ENCODE data around the gene NUP85.

NUP85 gene

DNA sequence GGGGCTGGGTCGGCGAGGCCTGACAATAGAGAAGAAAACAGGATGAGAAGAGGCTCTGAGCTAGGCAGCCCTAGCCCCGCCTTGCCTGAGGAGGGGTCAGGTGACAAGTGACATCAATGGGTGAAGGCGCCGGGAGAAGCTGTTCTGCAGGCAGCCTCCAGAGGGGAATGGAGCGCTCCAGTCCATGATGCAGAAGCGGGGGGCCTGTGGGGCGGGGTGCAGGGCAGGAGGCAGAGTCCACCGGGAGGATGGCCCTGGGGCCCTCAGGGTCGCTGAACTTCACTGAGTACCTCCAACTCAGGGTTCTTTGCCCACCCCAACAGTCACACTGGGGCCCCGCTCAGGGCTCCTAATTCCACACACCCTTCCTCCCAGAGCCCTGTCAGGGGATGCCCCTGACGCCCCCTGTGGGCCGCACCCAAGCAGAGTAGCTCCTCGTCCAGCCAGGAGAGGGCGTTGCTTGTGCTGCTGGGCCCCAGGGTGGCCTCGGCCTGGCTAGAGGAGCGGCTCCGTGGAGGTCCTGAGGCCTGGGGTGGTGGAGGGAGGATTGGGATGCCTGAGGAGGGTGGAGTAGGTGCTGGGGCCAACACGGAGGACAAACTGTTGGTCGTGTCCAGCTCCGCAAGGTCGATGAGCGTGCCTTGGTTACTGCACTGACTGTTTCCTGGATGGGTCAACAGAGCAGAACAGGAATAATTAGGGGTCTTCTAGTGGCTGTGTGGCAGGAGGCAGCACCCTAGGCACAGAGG, 35.1 kb downstream of the NUP85 start:
- H3K9ac ChIP-seq (ENCODE audit: insufficient read length) = no peak overlapping the region
- TF ChIP-seq EZH2 (IDR thresholded peaks at IDR 0.05) (no peak), POLR2AphosphoS5 (IDR thresholded peaks at IDR 0.05; ENCODE audit: borderline replicate concordance, low read depth, low read length) (peak; percentile 36; the same call in 1 of the 2 replicates)
- H3K4me3 ChIP-seq = no peak overlapping the region
- H3K27ac ChIP-seq = no peak overlapping the region
- H3K9me3 ChIP-seq (ENCODE audit: low read depth, low read length) = no peaks in the 10 kb centered on the region
- DNase-seq (ENCODE audit: low read depth, low spot score) = no peak
- H3K36me3 ChIP-seq (ENCODE audit: insufficient read depth, low read length) = peaks cover 81% of the 10 kb centered on the region

DNA sequence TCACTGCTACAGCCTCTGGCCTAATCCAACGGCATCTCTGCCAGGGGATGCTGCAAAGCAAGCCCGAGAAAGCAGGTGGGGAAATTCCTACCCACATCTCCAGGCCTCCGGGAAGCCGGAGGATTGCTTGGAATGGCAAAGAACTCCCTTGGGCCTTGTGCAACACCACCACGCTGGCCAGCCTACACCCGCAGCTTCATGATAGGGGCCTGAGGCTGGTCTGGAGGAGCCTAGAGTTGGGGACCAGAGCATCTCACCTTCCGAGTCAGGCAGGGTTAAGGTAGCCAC, 35.6 kb downstream of the NUP85 start:
- Histone ChIP-seq H3K4me3 (no peak overlapping the region), H3K27ac (no peak overlapping the region), H3K9me3 (ENCODE audit: low read depth, low read length) (no peaks in the 10 kb centered on the region), H3K9ac (ENCODE audit: insufficient read length) (no peak overlapping the region), H3K36me3 (ENCODE audit: insufficient read depth, low read length) (peaks cover 84% of the 10 kb centered on the region)
- no peak for TF ChIP-seq EZH2 (IDR thresholded peaks at IDR 0.05)
- no peak for TF ChIP-seq FOXP2 (optimal IDR thresholded peaks at IDR 0.05; ENCODE audit: control extremely low read depth, extremely low read length, insufficient read depth)
- TF ChIP-seq POLR2AphosphoS5 (IDR thresholded peaks at IDR 0.05; ENCODE audit: borderline replicate concordance, low read depth, low read length) = no peak
- no peak for DNase-seq (ENCODE audit: low read depth, low spot score)

DNA sequence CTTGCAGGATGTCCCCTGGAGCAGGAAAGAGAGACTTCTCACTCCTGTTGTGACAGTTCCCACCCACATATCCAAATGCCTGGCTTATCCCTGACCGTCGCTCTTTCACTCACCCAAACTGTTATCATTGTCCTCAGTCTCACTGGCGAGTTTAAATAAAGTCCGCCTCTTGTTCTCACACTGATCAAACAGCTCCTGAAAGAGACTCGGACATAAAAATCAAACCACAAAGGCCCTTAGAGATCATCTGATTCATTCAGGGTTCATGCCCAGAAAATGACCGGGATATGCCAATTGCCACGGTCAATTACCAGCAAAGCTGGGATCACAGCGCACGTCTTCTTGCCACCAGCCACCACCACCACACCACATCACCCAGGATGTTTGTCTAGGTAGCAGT, 36.0 kb downstream of the NUP85 start:
- H3K4me3 ChIP-seq = no peak overlapping the region
- DNase-seq (ENCODE audit: low read depth, low spot score) = no peak
- TF ChIP-seq FOXP2 (optimal IDR thresholded peaks at IDR 0.05; ENCODE audit: control extremely low read depth, extremely low read length, insufficient read depth) (no peak), EZH2 (IDR thresholded peaks at IDR 0.05) (no peak), POLR2AphosphoS5 (IDR thresholded peaks at IDR 0.05; ENCODE audit: borderline replicate concordance, low read depth, low read length) (no peak)
- peaks cover 84% of the 10 kb centered on the region for H3K36me3 ChIP-seq (ENCODE audit: insufficient read depth, low read length)
- H3K9ac ChIP-seq (ENCODE audit: insufficient read length) = no peak overlapping the region
- no peak overlapping the region for H3K27ac ChIP-seq
- H3K9me3 ChIP-seq (ENCODE audit: low read depth, low read length) = no peaks in the 10 kb centered on the region

DNA sequence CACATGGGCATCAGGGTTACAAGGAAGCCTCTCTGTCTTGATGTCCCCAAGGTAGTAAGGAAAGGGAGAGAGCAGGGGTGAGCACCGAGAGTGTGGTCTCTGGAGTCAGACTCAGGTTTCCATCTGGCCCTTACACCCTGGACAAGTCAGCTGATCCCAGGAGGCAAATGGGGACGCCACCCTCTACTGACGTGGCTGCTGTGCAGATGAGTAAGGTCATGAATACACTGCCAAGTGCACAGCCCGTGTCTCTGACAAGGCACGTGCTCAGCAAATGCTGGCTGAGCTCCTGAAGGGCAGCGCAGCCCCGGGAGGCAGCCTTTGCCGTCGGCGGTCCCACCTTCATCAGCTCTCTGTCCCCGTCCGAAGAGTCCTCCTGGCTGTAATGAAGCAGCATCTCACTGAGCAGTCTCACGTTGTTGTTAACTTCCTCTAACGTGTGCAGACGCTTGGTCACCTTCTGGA, 36.5 kb downstream of the NUP85 start:
- Histone ChIP-seq H3K4me3 (no peak overlapping the region), H3K9ac (ENCODE audit: insufficient read length) (no peak overlapping the region), H3K9me3 (ENCODE audit: low read depth, low read length) (no peaks in the 10 kb centered on the region), H3K36me3 (ENCODE audit: insufficient read depth, low read length) (peaks cover 79% of the 10 kb centered on the region), H3K27ac (no peak overlapping the region)
- no peak for DNase-seq (ENCODE audit: low read depth, low spot score)
- TF ChIP-seq POLR2AphosphoS5 (IDR thresholded peaks at IDR 0.05; ENCODE audit: borderline replicate concordance, low read depth, low read length) (no peak), FOXP2 (optimal IDR thresholded peaks at IDR 0.05; ENCODE audit: control extremely low read depth, extremely low read length, insufficient read depth) (no peak), EZH2 (IDR thresholded peaks at IDR 0.05) (no peak)

DNA sequence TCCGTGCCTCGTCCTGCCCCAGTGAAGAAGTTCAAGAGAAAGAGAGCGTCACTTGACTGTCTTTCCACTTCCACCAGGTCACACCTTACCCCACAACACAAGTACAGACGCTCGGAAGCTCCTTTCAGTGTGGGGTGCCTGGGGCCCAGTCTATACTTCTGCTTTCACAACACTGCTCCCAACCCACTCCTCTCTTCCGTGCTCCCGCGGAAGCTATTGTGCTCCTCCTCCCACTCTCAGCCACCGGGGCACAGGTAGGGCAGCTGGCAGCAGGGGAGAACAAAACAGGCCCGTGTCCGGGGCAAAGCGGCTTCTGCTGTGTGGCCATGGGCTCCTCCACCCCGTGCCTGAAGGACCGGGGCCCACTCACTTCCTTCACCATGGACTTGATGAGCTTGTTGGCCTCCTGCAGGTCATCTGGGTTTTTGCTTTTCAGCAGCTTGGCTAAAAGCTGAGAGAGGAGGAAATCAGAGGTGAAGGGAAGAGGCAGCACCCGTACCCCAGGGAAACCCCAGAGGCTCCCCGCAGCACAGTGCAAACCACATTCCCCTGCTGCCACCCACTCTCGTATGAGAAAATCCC, 37.1 kb downstream of the NUP85 start:
- no peak for DNase-seq (ENCODE audit: low read depth, low spot score)
- no peaks in the 10 kb centered on the region for H3K9me3 ChIP-seq (ENCODE audit: low read depth, low read length)
- H3K4me3 ChIP-seq = no peak overlapping the region
- peaks cover 74% of the 10 kb centered on the region for H3K36me3 ChIP-seq (ENCODE audit: insufficient read depth, low read length)
- H3K9ac ChIP-seq (ENCODE audit: insufficient read length) = no peak overlapping the region
- TF ChIP-seq EZH2 (IDR thresholded peaks at IDR 0.05) (no peak), POLR2AphosphoS5 (IDR thresholded peaks at IDR 0.05; ENCODE audit: borderline replicate concordance, low read depth, low read length) (no peak), FOXP2 (optimal IDR thresholded peaks at IDR 0.05; ENCODE audit: control extremely low read depth, extremely low read length, insufficient read depth) (no peak)
- H3K27ac ChIP-seq = no peak overlapping the region

DNA sequence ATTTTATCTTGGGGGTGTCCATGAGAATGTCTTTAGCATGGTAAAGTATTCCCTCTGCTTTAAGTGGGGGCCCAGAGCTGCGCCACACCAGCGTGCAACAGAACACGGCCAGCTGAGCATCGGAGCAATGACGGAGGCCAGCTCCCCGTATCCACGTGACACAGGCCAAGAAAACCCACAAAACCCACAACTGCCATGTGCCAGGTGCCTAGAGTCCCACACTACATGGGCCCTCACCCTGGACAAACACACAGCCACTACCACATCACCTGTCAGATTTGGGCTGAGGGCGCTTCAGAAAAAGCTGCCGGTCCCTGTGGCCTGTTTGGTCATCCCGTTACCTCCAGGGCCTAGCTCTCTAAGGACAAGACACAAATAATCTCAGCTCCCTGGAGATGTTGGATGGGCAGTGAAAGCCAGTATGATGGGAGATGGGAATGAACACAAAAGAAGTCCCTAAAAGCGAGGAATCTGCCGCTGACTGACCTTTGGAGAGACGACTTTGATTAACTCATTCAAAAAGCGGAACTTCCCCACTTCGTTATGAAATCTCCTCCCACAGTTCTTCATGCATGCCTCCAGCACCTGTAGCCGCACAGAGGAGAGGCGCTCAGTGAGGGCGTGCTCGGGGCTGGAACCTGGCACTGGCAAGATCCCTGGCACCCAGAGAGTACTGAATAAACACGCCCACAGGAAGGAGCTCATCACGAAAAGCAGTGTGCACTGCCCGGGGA, 38.8 kb downstream of the NUP85 start:
- H3K9me3 ChIP-seq (ENCODE audit: low read depth, low read length) = no peaks in the 10 kb centered on the region
- no peak overlapping the region for H3K27ac ChIP-seq
- TF ChIP-seq POLR2AphosphoS5 (IDR thresholded peaks at IDR 0.05; ENCODE audit: borderline replicate concordance, low read depth, low read length) (no peak), FOXP2 (optimal IDR thresholded peaks at IDR 0.05; ENCODE audit: control extremely low read depth, extremely low read length, insufficient read depth) (no peak), EZH2 (IDR thresholded peaks at IDR 0.05) (no peak)
- H3K9ac ChIP-seq (ENCODE audit: insufficient read length) = no peak overlapping the region
- H3K36me3 ChIP-seq (ENCODE audit: insufficient read depth, low read length) = peaks cover 57% of the 10 kb centered on the region; the same call in 1 of the 2 replicates
- DNase-seq (ENCODE audit: low read depth, low spot score) = no peak
- no peak overlapping the region for H3K4me3 ChIP-seq

DNA sequence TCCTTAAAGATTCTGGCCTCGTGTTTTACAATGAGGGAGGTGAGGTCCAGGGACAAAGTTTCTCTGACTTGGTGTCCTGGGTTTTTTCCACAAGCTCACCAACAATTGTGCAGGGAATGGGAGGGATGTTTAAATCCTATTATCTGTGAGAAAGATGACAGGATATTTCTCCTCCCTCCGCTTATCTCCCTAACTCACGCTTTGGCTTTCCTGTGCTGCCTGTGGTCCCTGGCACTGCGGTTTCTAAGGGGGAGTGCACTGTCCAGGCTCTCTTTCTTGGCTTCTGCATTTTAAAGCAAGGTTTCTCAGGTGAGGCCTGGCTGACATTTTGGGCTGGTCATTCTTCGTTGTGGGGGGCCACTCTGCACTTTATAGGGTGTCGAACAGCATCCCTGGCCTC, 39.5 kb downstream of the NUP85 start:
- no peak for TF ChIP-seq FOXP2 (optimal IDR thresholded peaks at IDR 0.05; ENCODE audit: control extremely low read depth, extremely low read length, insufficient read depth)
- no peak for TF ChIP-seq EZH2 (IDR thresholded peaks at IDR 0.05)
- TF ChIP-seq POLR2AphosphoS5 (IDR thresholded peaks at IDR 0.05; ENCODE audit: borderline replicate concordance, low read depth, low read length) = no peak
- no peaks in the 10 kb centered on the region for H3K9me3 ChIP-seq (ENCODE audit: low read depth, low read length)
- no peak overlapping the region for H3K27ac ChIP-seq
- H3K36me3 ChIP-seq (ENCODE audit: insufficient read depth, low read length) = peaks cover 57% of the 10 kb centered on the region; the same call in 1 of the 2 replicates
- DNase-seq (ENCODE audit: low read depth, low spot score) = no peak
- no peak overlapping the region for H3K9ac ChIP-seq (ENCODE audit: insufficient read length)
- no peak overlapping the region for H3K4me3 ChIP-seq

DNA sequence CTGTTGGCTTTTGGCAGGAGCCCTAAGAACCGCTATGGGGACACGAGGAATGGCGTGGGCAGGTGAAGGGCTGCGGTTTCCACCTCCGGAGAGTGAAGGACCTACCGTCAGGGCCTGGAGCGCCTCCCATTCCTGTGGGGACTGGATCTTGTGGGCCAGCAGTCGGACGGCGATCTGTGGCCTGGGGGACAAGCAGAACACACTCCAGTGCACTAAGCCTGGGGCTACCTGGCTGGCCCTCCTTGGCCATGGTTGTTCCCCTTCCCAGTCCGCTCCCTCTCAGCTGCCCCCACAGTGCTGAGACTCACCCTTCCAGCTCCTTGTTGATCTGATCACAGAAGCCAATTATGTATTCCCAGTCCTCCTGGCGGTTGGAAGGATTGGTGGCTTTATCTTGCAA, 40.9 kb downstream of the NUP85 start:
- Histone ChIP-seq H3K27ac (no peak overlapping the region), H3K9ac (ENCODE audit: insufficient read length) (no peak overlapping the region), H3K36me3 (ENCODE audit: insufficient read depth, low read length) (peaks cover 44% of the 10 kb centered on the region; the same call in 1 of the 2 replicates), H3K4me3 (no peak overlapping the region), H3K9me3 (ENCODE audit: low read depth, low read length) (no peaks in the 10 kb centered on the region)
- no peak for TF ChIP-seq FOXP2 (optimal IDR thresholded peaks at IDR 0.05; ENCODE audit: control extremely low read depth, extremely low read length, insufficient read depth)
- no peak for TF ChIP-seq POLR2AphosphoS5 (IDR thresholded peaks at IDR 0.05; ENCODE audit: borderline replicate concordance, low read depth, low read length)
- TF ChIP-seq EZH2 (IDR thresholded peaks at IDR 0.05) = no peak
- DNase-seq (ENCODE audit: low read depth, low spot score) = no peak
